GM18508 (cell line): ENCODE data around the gene SDF2L1.
"Not testable (repeated sequence)": the region's sequence is repeated elsewhere in the genome, so short reads cannot be mapped to it uniquely, and the experiment has no call there.

Experiments used
- ATAC-seq: cut with Tn5 transposase; IDR thresholded peaks from one replicate; pipeline ENCODE4 v1.9.1; 2021; ENCODE audit warnings: moderate number of reproducible peaks; ENCODE audit not compliant: insufficient read depth, unreplicated experiment

The SDF2L1 gene

GRCh38 chr22:21684492-21685163, 42.5 kb downstream of the SDF2L1 start:
- no peak for ATAC-seq

- no peak for ATAC-seq
Measured at GRCh38 chr22:21685164-21685513, 43.0 kb downstream of the SDF2L1 start.

GRCh38 chr22:21686193-21686608, 44.1 kb downstream of the SDF2L1 start:
- ATAC-seq = no peak

DNA sequence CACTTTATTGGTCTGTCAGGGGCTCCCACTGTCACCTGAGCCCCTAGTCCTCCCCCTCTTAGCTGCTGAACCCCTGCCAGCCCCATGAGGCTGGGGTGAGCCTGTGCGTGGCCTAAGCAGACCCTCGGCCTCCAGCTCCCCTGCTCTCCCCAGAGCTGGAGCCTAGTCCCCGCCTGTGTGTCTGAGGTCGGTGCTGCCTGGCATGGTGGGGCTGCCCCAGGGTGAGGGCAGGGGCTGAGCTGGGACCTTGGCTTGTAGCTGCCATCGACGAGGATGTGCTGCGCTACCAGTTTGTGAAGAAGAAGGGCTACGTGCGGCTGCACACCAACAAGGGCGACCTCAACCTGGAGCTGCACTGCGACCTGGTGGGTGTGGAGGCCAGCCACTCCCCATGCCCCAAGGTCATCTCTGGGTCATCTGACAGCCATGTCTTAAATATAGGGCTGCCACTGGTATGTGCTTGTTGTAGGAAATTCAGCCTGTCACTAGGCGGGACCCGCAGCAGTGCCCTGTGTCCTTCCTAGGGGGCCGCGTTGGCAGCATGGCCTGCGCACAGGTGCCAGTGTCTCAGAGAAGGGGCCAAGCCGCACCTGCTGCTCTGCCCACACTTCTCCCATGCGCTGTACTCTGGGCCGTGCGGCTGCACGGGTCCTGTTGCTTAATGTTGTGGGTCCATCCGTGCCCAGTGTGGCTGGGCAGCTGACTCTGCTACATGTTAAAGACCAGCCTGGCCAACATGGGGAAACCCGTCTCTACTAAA, 44.7 kb downstream of the SDF2L1 start:
- ATAC-seq = no peak

GRCh38 chr22:21687685-21688259, 45.7 kb downstream of the SDF2L1 start:
- no peak for ATAC-seq

GRCh38 chr22:21688341-21688705, 46.2 kb downstream of the SDF2L1 start:
- no peak for ATAC-seq

DNA sequence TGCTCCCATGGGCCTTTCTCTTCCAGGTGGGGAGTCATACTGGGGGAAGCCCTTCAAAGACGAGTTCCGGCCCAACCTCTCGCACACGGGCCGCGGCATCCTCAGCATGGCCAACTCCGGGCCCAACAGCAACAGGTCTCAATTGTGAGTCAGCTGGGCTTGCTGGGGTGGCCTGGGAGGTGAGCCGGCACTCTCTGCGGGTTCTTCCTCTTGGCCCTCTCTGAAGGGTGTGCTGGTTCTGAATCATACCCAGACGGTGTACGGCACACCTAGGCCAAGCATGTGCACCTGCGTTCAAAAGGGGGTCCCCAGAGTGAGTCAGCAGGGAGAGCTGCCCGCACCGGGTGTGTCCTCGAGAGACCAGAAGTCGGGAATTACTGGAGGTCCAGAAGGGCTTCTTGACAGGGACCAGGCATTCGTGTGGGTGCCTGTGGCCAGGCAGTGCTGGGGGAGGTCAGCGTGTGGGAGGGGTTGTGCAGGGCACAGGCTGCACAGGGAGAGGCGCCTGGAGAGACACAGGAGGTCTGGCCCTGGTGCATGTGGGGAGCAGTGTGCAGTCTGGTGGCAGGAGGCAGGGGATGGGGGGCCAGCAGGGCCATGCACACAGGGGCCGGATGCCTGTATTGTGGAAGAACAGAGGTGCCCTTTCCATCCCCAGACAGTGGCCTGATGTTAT, 46.7 kb downstream of the SDF2L1 start:
- no peak for ATAC-seq

DNA sequence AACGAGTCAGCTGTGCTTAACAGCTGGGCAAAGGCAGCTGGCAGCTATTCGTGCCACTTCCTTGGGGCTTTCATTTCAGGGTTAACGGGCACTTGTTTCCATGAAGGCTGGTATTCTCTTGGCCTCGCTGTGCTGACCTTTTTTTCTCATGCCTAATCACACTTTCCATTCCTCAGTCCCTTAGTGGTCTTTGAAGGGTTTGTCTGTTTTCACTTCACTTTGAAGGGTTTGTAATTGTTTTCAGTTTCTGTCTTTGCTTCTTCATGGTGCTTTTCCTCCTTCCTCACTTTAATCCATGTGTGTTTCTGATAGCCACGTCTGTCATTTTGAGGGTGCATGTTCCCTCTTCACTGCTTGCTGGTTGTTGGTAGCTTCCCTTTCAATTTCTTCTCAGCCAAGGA, 48.3 kb downstream of the SDF2L1 start:
- no peak for ATAC-seq

DNA sequence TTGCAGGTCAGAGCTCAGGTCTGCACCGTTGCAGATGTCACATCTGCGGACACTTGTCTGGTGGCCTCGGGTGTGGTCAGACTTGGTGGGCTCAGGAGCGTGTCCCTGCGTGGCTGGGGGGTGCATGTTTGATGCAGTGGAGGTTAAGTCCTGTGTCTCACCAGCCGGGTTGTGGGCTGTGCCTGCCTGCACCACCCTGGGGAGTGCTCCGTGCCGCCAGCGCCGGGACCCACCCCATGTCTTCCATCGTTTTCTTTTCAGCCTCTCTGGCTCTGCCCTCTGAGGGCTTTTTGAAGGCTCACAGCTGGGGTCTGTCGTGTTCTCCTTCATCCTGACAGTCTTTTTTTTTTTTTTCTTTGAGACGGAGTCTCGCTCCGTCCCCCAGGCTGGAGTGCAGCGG, 49.7 kb downstream of the SDF2L1 start:
- no peak for ATAC-seq

DNA sequence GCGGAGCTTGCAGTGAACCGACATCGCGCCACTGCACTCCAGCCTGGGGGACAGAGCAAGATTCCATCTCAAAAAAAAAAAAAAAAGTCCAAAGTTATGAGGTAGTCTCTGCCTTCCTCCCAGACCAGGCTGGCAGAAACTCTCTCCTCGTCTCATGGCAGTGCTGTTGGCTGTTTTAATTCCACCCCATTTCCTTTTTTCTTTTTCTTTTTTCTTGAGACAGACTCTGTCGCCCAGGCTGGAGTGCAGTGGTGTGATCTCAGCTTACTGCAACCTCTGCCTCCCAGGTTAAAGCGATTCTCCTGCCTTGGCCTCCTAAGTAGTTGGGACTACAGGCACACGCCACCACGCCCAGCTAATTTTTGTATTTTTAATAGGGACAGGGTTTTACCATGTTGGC, 50.8 kb downstream of the SDF2L1 start:
- not testable (repeated sequence) for ATAC-seq

- ATAC-seq = no peak
Measured at GRCh38 chr22:21693333-21693998, 51.4 kb downstream of the SDF2L1 start.
